H1 (cell line): ENCODE data around the gene TFAP2D. TPM values are rescaled to one million over a fixed set of nuclear protein-coding genes. Genes with fewer than 3 reads are reported as not detected.

Source experiments
- CTCF ChIA-PET: fragments of 300-600 bp; sonication (Branson Sonifier 250); formaldehyde crosslinking; loops from one replicate; lab custom pipeline; 2021; ENCODE audit not compliant: partially characterized antibody; lab: Charles Lee
- POLR2A ChIA-PET: fragments of 300-600 bp; sonication (Branson Sonifier 250); formaldehyde crosslinking; loops from one replicate; lab custom pipeline; 2021; ENCODE audit warnings: inconsistent platforms; ENCODE audit not compliant: partially characterized antibody; lab: Charles Lee
- DNase-seq, 2 experiments: peaks; one replicate each; pipeline versions ENCODE4 v3.0.0 to v3.0.0-alpha.2; 2010 to 2022; ENCODE audit warnings: low spot score in 2 of 2, low read depth in 1 of 2, mixed read lengths in 1 of 2
- FAIRE-seq: peaks from 2 replicates; lab custom pipeline; 2011; peaks lifted over from hg19 to GRCh38; lab: Jason Lieb, UNC
- H2AFZ ChIP-seq: 2 replicates; pipeline ENCODE4 v1.8.1; 2012; ENCODE audit warnings: low read length, inconsistent platforms
- H2AK5ac ChIP-seq: 2 replicates; pipeline ENCODE4 v1.6.1; 2013; ENCODE audit warnings: low read depth, low read length
- H2BK120ac ChIP-seq: replicated peaks from 2 replicates; pipeline ENCODE3; 2013; ENCODE audit warnings: low read depth, low read length, inconsistent platforms
- H2BK12ac ChIP-seq: 2 replicates; pipeline ENCODE4 v1.6.1; 2013; ENCODE audit warnings: low read depth, low read length
- H2BK15ac ChIP-seq: 2 replicates; pipeline ENCODE4 v1.6.1; 2013; ENCODE audit warnings: low read length
- H2BK20ac ChIP-seq: 2 replicates; pipeline ENCODE4 v1.6.1; 2013; ENCODE audit warnings: low read length
- H2BK5ac ChIP-seq: 2 replicates; pipeline ENCODE4 v1.6.1; 2013; ENCODE audit warnings: low read depth, low read length
- H3K14ac ChIP-seq: 2 replicates; pipeline ENCODE4 v1.6.1; 2013; ENCODE audit warnings: inconsistent platforms; ENCODE audit not compliant: insufficient read length
- H3K18ac ChIP-seq: 2 replicates; pipeline ENCODE4 v1.6.1; 2013; ENCODE audit warnings: low read length; ENCODE audit errors: extremely low read depth
- H3K23ac ChIP-seq: 2 replicates; pipeline ENCODE4 v1.6.1; 2013; ENCODE audit warnings: inconsistent platforms; ENCODE audit not compliant: insufficient read length
- H3K23me2 ChIP-seq: 2 replicates; pipeline ENCODE4 v1.6.1; 2013; ENCODE audit warnings: low read depth, low read length
- H3K27ac ChIP-seq: 2 replicates; pipeline ENCODE4 v1.6.1; 2011; ENCODE audit warnings: low read depth, low read length, inconsistent platforms
- H3K27me3 ChIP-seq, 4 experiments: replicated peaks in 1 of 4; 1 replicate in 1 of 4; 2 replicates in 3 of 4; pipeline versions ENCODE4 v1.6.1 to v1.8.1; 2011 to 2013; ENCODE audit warnings: low read length in 3 of 4, mild to moderate bottlenecking in 3 of 4, inconsistent platforms in 2 of 4, mixed read lengths in 2 of 4, moderate library complexity in 1 of 4; ENCODE audit not compliant: control insufficient read depth in 3 of 4, insufficient read depth in 3 of 4; ENCODE audit errors: extremely low read depth in 1 of 4
- H3K36me3 ChIP-seq, 4 experiments: 2 replicates each; pipeline versions ENCODE4 v1.6.1 to v1.8.1; 2011 to 2013; ENCODE audit warnings: mild to moderate bottlenecking in 4 of 4, low read length in 3 of 4, moderate library complexity in 2 of 4, control low read depth in 1 of 4, inconsistent platforms in 1 of 4; ENCODE audit not compliant: insufficient read depth in 4 of 4, control insufficient read depth in 2 of 4
- H3K4ac ChIP-seq: replicated peaks from 2 replicates; pipeline ENCODE3; 2013; ENCODE audit warnings: low read length, low read depth, mixed read lengths, inconsistent platforms; ENCODE audit not compliant: insufficient read length
- H3K4me1 ChIP-seq, 4 experiments: replicated peaks in 1 of 4; 1 replicate in 1 of 4; 2 replicates in 3 of 4; pipeline versions ENCODE4 v1.6.1 to v1.8.1; 2011 to 2013; ENCODE audit warnings: low read length in 3 of 4, inconsistent platforms in 2 of 4, mixed read lengths in 1 of 4; ENCODE audit not compliant: insufficient read depth in 4 of 4, control insufficient read depth in 3 of 4
- H3K4me2 ChIP-seq, 2 experiments: 2 replicates each; pipeline versions ENCODE4 v1.6.1 to v1.8.1; 2011 to 2013; ENCODE audit warnings: low read depth in 2 of 2, low read length in 2 of 2, control low read depth in 1 of 2, inconsistent platforms in 1 of 2, mild to moderate bottlenecking in 1 of 2; ENCODE audit not compliant: insufficient read depth in 1 of 2
- H3K4me3 ChIP-seq, 4 experiments: fragments of 200-600, 300-600 bp in 1 of 4; sonication (generic), shearing (Covaris generic), sonication (Bioruptor Twin) in 1 of 4; 2 replicates each; pipeline versions ENCODE4 v1.5.1 to v1.8.1; 2011 to 2016; ENCODE audit warnings: low read length in 4 of 4, low read depth in 3 of 4, control low read depth in 2 of 4, inconsistent platforms in 2 of 4, mild to moderate bottlenecking in 2 of 4, mixed read lengths in 1 of 4, moderate library complexity in 1 of 4; ENCODE audit not compliant: insufficient read depth in 2 of 4; ENCODE audit errors: extremely low read depth in 1 of 4
- H3K56ac ChIP-seq: replicated peaks from 2 replicates; pipeline ENCODE3; 2013; ENCODE audit warnings: low read depth, mild to moderate bottlenecking, mixed read lengths, low read length, inconsistent platforms; ENCODE audit not compliant: insufficient read length
- H3K79me1 ChIP-seq: 2 replicates; pipeline ENCODE4 v1.6.1; 2013; ENCODE audit warnings: low read depth, low read length, control low read depth
- H3K79me2 ChIP-seq, 2 experiments: 2 replicates each; pipeline versions ENCODE4 v1.6.1 to v1.8.1; 2012 to 2013; ENCODE audit warnings: low read length in 2 of 2, mild to moderate bottlenecking in 2 of 2, inconsistent platforms in 1 of 2; ENCODE audit not compliant: insufficient read depth in 2 of 2, control insufficient read depth in 1 of 2
- H3K9ac ChIP-seq, 4 experiments: replicated peaks in 1 of 4; 1 replicate in 1 of 4; 2 replicates in 3 of 4; pipeline versions ENCODE4 v1.6.1 to v1.8.1; 2011 to 2013; ENCODE audit warnings: low read depth in 3 of 4, low read length in 3 of 4, control low read depth in 2 of 4, mild to moderate bottlenecking in 2 of 4, moderate library complexity in 2 of 4, inconsistent platforms in 1 of 4; ENCODE audit errors: extremely low read depth in 1 of 4
- H3K9me3 ChIP-seq, 2 experiments: 2 replicates each; pipeline versions ENCODE4 v1.6.1 to v1.8.1; 2012 to 2013; ENCODE audit warnings: mild to moderate bottlenecking in 2 of 2, moderate library complexity in 2 of 2, control low read depth in 1 of 2, inconsistent platforms in 1 of 2, low read depth in 1 of 2, low read length in 1 of 2, mixed read lengths in 1 of 2; ENCODE audit not compliant: insufficient read depth in 2 of 2
- H4K20me1 ChIP-seq, 2 experiments: replicated peaks in 1 of 2; 2 replicates each; pipeline versions ENCODE3 to v1.8.1; 2011 to 2013; ENCODE audit warnings: inconsistent platforms in 2 of 2, low read length in 2 of 2, mild to moderate bottlenecking in 1 of 2; ENCODE audit not compliant: insufficient read depth in 2 of 2, control insufficient read depth in 1 of 2
- H4K5ac ChIP-seq: 2 replicates; pipeline ENCODE4 v1.6.1; 2013; ENCODE audit warnings: low read length, low read depth, mixed read lengths, inconsistent platforms; ENCODE audit not compliant: insufficient read length
- H4K8ac ChIP-seq: 2 replicates; pipeline ENCODE4 v1.8.0; 2013; ENCODE audit warnings: mild to moderate bottlenecking, moderate library complexity, low read length, inconsistent platforms; ENCODE audit not compliant: insufficient read depth; ENCODE audit errors: extremely low read depth
- H4K91ac ChIP-seq: replicated peaks from 2 replicates; pipeline ENCODE3; 2013; ENCODE audit warnings: low read length, mixed read lengths, inconsistent platforms; ENCODE audit not compliant: insufficient read length
- BACH1 ChIP-seq: IDR thresholded peaks from 2 replicates; pipeline ENCODE4 v1.6.1; 2012; ENCODE audit warnings: low read length, improper control_type of control experiment
- BRCA1 ChIP-seq: IDR thresholded peaks from 2 replicates; pipeline ENCODE4 v1.6.1; 2012; ENCODE audit warnings: low read depth, low read length, improper control_type of control experiment
- CHD2 ChIP-seq: IDR thresholded peaks from 2 replicates; pipeline ENCODE4 v1.6.1; 2012; ENCODE audit warnings: low read length, improper control_type of control experiment
- EZH2 ChIP-seq: fragments of 200-600 bp; sonication (generic); IDR thresholded peaks from 2 replicates; pipeline ENCODE4 v1.7.1; 2012; ENCODE audit warnings: low read depth, mild to moderate bottlenecking, moderate library complexity, low read length, inconsistent platforms; ENCODE audit not compliant: severe bottlenecking
- GTF2F1 ChIP-seq: IDR thresholded peaks from 2 replicates; pipeline ENCODE4 v1.6.1; 2012; ENCODE audit warnings: low read depth, low read length, improper control_type of control experiment, borderline replicate concordance
- KDM1A ChIP-seq: fragments of 200-600, 300-600 bp; sonication (generic); IDR thresholded peaks from 2 replicates; pipeline ENCODE4 v1.7.1; 2016; ENCODE audit warnings: mild to moderate bottlenecking, low read length, borderline replicate concordance
- RNF2 ChIP-seq: fragments of 200-900, 300-1000 bp; sonication (generic); IDR thresholded peaks from 2 replicates; pipeline ENCODE4 v1.7.1; 2016; ENCODE audit warnings: borderline replicate concordance, low read depth, mild to moderate bottlenecking, antibody characterized with exemption, low read length; ENCODE audit not compliant: poor library complexity, severe bottlenecking; ENCODE audit errors: missing control alignments
- SIN3A ChIP-seq, 2 experiments: IDR thresholded peaks in 1 of 2; conservative IDR thresholded peaks in 1 of 2; 2 replicates each; pipeline ENCODE4 v1.6.1; 2011 to 2012; ENCODE audit warnings: low read length in 2 of 2, improper control_type of control experiment in 1 of 2, low read depth in 1 of 2, mild to moderate bottlenecking in 1 of 2
- SUZ12 ChIP-seq: fragments of 200-600 bp; sonication (generic); IDR thresholded peaks from 2 replicates; pipeline ENCODE4 v1.6.1; 2012; ENCODE audit warnings: mild to moderate bottlenecking, inconsistent platforms, low read length, moderate library complexity, mixed read lengths
- WGBS, 2 experiments: shearing (Covaris generic) in 1 of 2; methylation state at CpG; one replicate each; pipeline versions ENCODE4 v1.1.6 to v1.1.7; 2013 to 2015; ENCODE audit warnings: low lambda C conversion rate in 2 of 2, mixed read lengths in 2 of 2, inconsistent platforms in 1 of 2, low coverage in 1 of 2, missing lambda C conversion rate in 1 of 2; ENCODE audit not compliant: insufficient replicate concordance in 2 of 2, insufficient coverage in 1 of 2, insufficient read length in 1 of 2; ENCODE audit errors: extremely low coverage in 1 of 2, missing lambda C conversion rate in 1 of 2; 5-methylcytosine and 5-hydroxymethylcytosine counted together
- polyA plus RNA-seq, 7 experiments: library from polyadenylated mRNA; depleted of rRNA in 3 of 7; stranded (reverse) in 5 of 7; unstranded in 2 of 7; fragments of >200 nt in 5 of 7; fragments of 200-250 nt in 2 of 7; gene quantifications; 1 replicate in 5 of 7; 2 replicates in 1 of 7; 4 replicates in 1 of 7; pipeline versions ENCODE4 v1.2.1 to v1.2.3, GENCODE V29; 2011 to 2013; ENCODE audit warnings: missing spikeins in 2 of 7, mixed read lengths in 2 of 7
- total RNA-seq: library from RNA; stranded (reverse); fragmentation: NEBNext Ultra II Directional; extraction: Animal tissue kit (Norgen Biotek cat#: 25700); gene quantifications from 2 replicates; pipeline ENCODE4 v1.2.1, GENCODE V29; 2021

The TFAP2D gene
- total and polyA plus RNA-seq, 2 of the 8 experiments (the other 6 are each of a cell fraction or from before 2014, with no cell fraction given): not detected

DNA sequence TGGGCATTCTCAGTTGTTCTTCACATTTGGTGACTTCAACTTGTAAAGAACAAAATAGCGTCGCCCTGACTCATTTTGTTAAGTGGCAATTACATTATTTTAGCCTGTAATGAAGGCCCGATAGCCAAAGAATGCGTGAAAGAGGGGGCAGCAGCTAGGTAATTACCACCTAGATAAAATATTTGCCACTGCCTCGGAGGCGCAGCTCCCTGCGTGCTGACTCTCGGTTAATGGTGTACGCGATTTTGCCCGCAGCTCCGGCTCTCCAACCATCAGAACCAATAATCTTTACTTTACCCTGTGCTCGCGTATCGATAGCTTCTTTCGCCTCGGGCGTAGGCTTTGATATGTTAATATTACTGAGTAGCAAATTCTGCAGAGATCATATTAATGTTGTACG, 8.7 kb downstream of the TFAP2D start:
- Histone ChIP-seq H2BK5ac (no peak overlapping the region), H2BK20ac (no peak overlapping the region), H2AK5ac (no peak overlapping the region), H2BK120ac (no peak overlapping the region), H3K18ac (no peak overlapping the region), H4K5ac (no peak overlapping the region), H3K23me2 (no peaks in the 10 kb centered on the region; the same call in 1 of the 2 replicates), H2BK15ac (no peak overlapping the region), H2AFZ (no peak overlapping the region), H3K23ac (no peak overlapping the region), H3K9me3 (no peaks in the 10 kb centered on the region), H4K91ac (no peak overlapping the region), H4K8ac (no peak overlapping the region), H3K4ac (no peak overlapping the region), H3K56ac (no peak overlapping the region), H2BK12ac (no peak overlapping the region), H3K9ac (no peak overlapping the region), H3K36me3 (no peaks in the 10 kb centered on the region), H3K79me1 (no peaks in the 10 kb centered on the region), H3K14ac (no peak overlapping the region), H3K4me1 (peaks cover 2 to 16% (median 14%) of the 10 kb centered on the region in 4 experiments; a peak in 5 of 7 replicates), H3K4me2 (no peak overlapping the region; a peak in 1 of 4 replicates), H3K79me2 (no peaks in the 10 kb centered on the region), H4K20me1 (peaks cover 15 to 21% of the 10 kb centered on the region in 2 experiments), H3K4me3 (no peak overlapping the region), H3K27ac (no peak overlapping the region), H3K27me3 (peaks cover 84 to 100% (median 93%) of the 10 kb centered on the region in 4 experiments)
- ChIA-PET POLR2A (interaction anchor here (1.6 kb wide), 1 partner anchor 22 kb away, joined by 4 read pairs; no protein-coding TSS in a partner anchor), CTCF (interaction anchor here (1.3 to 1.8 kb wide), 5 partner anchors 10 to 821 kb away, joined by 3 to 6 read pairs (median 5); no protein-coding TSS in a partner anchor)
- TF ChIP-seq GTF2F1: no peak
- no peak for TF ChIP-seq SIN3A (conservative IDR thresholded peaks at IDR 0.05 in 1 of 2, IDR thresholded peaks at IDR 0.05 in 1 of 2; ENCODE audit: low read depth in 1 of 2, low read length in 2 of 2)
- TF ChIP-seq SUZ12: peak; percentile 28; the same call in 1 of the 2 replicates
- TF ChIP-seq BACH1: no peak
- peak; percentile 21 for TF ChIP-seq EZH2
- TF ChIP-seq BRCA1: no peak
- no peak for TF ChIP-seq CHD2
- TF ChIP-seq RNF2: peak; percentile 87
- TF ChIP-seq KDM1A: no peak
- FAIRE-seq (no peak), DNase-seq (no peak)
- WGBS, 2 experiments: 19% methylated on average over 19 of the region's 19 CpGs; no CpG with 5 or more reads in 1 of the 2 experiments
